Measurements from ENCODE around the gene ASTL.

Gene ASTL

DNA sequence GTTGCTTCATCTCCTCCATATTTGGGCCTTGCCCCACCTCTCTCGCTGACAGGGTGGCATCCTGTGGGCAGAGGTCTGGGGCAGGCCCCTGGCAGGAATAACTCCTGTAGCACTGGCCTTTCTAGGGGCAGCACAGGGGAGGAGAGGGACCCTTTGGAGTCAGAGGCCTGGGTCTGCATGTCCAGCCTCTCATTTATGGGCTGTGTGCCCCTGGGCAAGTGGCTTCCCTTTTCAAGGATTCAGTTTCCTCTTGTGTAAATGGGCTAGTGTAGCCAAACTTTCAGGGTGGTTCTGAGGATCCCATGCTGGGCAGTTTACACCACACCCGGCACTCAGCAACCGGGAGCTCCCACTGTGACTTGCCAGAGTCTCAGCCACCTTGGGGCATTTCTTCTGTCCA, 45.4 kb downstream of the ASTL start:
- H3K4me3 ChIP-seq (replicated peaks in 1 of 2; ENCODE audit: low read depth in 2 of 2, low read length in 2 of 2), result no peak overlapping the region
- TF ChIP-seq, protein P1, sequence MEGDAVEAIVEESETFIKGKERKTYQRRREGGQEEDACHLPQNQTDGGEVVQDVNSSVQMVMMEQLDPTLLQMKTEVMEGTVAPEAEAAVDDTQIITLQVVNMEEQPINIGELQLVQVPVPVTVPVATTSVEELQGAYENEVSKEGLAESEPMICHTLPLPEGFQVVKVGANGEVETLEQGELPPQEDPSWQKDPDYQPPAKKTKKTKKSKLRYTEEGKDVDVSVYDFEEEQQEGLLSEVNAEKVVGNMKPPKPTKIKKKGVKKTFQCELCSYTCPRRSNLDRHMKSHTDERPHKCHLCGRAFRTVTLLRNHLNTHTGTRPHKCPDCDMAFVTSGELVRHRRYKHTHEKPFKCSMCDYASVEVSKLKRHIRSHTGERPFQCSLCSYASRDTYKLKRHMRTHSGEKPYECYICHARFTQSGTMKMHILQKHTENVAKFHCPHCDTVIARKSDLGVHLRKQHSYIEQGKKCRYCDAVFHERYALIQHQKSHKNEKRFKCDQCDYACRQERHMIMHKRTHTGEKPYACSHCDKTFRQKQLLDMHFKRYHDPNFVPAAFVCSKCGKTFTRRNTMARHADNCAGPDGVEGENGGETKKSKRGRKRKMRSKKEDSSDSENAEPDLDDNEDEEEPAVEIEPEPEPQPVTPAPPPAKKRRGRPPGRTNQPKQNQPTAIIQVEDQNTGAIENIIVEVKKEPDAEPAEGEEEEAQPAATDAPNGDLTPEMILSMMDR (IDR thresholded peaks at IDR 0.05; ENCODE audit: low read depth, low read length), result no peak
- DNase-seq (ENCODE audit: low read depth in 2 of 2), result no peak

DNA sequence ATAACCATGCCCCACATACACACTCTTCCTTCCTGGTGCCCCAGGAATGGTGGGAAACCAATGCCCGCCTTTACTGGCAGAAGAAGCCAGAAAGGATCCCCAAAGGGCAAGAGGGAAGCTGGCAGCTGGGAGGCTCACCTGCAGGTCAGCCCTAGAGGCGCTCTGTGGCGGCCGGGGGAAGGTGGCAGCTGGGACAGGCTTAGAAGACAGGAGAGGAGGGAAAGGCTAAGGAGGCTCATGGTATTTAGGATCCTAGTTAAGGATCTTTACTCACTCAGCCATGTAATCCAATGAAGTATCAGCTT, 45.8 kb downstream of the ASTL start:
- no peak overlapping the region for H3K4me3 ChIP-seq (replicated peaks in 1 of 2; ENCODE audit: low read depth in 2 of 2, low read length in 2 of 2)
- no peak for DNase-seq (ENCODE audit: low read depth in 2 of 2)
- TF ChIP-seq, protein P1 (IDR thresholded peaks at IDR 0.05; ENCODE audit: low read depth, low read length), result no peak

DNA sequence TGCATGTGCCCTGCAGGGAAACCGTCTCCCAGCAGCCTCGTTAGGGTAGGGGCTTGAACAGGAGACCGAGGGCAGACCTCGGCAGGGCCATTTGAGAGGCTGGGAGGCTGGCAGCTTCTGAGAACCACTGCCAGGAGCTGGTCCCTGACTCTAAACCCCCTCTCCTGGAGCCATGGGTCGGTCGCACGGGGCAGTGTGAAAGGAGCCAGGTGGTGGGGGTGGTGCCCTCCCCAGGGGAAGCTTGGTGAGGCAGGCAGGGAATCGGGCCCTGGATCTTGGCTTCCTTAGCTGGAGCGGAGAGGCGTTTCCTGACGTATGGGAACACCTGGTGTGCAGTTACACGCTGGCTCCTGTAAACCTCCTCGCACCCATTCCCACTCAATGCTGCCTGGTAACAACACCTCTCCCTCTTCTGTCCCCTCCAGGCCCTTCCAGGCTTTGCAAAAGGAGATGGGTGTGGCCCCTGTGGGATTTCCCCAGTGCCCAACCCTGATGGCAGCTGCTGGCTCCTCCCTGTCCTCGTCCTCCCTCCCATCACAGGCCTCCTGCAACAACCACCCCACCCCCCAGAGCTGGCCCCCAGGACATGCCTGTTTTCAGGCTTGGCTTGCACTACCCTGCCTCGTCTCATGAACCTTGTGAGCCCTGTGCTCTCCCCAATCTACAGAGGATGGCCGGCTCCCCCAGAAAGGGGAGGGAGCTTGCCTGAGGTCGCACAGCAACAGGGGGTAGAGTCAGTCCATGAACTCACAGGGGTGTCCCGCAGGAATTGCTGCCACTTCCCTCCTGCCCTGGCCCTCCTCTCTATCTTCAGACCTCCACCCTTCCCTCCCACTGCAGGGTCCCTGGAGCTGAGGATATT, 46.4 kb downstream of the ASTL start:
- no peak for DNase-seq (ENCODE audit: low read depth in 2 of 2)
- TF ChIP-seq, protein P1 (IDR thresholded peaks at IDR 0.05; ENCODE audit: low read depth, low read length), result no peak
- H3K4me3 ChIP-seq (replicated peaks in 1 of 2; ENCODE audit: low read depth in 2 of 2, low read length in 2 of 2), result no peak overlapping the region

DNA sequence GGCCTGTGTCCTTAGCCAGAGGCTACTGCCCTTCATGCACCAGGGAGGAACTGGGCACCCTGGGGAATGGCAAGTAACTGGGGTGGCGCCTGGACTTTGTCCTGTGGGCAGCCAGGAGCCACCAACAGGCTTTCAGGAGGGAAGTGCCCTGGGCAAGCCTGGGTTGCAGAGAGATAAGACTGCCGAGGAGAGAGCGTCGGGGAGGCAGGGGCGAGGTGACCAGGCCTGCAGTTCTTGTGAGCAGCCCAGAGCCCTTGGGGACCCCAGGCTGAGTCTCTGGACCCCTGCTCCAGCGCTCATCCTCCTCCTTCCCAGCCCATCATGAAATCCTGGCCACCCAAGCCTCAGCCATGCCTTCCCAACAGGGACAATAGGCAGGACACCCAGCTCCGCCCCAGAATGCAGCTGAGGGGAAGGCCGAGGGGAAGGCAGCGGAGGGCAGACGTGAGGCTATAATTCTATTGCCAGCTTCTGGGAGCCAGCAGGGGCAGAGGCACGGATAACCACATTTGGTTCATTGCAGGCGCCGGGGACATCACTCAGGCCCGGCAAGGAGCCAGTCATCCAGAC, 47.1 kb downstream of the ASTL start:
- H3K4me3 ChIP-seq (replicated peaks in 1 of 2; ENCODE audit: low read depth in 2 of 2, low read length in 2 of 2), result no peak overlapping the region
- TF ChIP-seq, protein P1 (IDR thresholded peaks at IDR 0.05; ENCODE audit: low read depth, low read length), result no peak
- no peak for DNase-seq (ENCODE audit: low read depth in 2 of 2)

DNA sequence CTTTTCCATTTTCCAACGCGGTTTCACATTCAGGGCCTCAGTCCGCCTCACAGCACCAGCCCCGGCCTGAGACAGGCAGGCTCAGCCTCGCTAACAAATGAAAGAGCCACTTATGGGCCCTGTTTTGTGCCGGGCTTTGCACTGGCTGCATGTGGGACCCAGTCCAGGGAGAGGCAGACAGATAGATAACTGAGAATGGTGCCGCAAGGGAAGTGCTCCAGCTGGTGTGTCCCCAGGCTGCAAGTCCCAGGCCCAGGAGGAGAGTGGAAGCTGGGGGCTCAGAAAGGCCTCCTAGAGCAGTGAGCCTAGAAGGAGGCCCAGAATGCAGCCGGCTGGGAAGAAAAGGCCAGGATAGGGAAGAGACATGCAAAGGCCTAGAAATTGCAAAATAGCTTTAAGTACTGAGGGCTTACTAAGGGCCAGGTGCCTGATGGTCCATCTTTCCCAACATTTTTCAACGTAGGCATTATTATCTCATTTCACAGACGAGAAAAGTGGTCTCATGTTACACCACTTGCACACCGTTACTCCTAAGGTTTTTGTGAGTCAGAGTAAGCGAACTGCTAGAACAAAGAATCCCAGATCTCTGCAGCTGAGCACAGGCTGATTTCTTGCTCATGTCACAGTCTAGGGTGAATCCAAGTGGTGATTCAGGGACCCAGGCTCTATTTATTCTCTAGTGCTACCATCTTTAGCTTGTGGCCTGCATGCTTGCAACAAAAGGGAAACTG, 47.9 kb downstream of the ASTL start:
- TF ChIP-seq, protein P1 (IDR thresholded peaks at IDR 0.05; ENCODE audit: low read depth, low read length), result no peak
- DNase-seq (ENCODE audit: low read depth in 2 of 2), result no peak
- H3K4me3 ChIP-seq (replicated peaks in 1 of 2; ENCODE audit: low read depth in 2 of 2, low read length in 2 of 2), result no peak overlapping the region

DNA sequence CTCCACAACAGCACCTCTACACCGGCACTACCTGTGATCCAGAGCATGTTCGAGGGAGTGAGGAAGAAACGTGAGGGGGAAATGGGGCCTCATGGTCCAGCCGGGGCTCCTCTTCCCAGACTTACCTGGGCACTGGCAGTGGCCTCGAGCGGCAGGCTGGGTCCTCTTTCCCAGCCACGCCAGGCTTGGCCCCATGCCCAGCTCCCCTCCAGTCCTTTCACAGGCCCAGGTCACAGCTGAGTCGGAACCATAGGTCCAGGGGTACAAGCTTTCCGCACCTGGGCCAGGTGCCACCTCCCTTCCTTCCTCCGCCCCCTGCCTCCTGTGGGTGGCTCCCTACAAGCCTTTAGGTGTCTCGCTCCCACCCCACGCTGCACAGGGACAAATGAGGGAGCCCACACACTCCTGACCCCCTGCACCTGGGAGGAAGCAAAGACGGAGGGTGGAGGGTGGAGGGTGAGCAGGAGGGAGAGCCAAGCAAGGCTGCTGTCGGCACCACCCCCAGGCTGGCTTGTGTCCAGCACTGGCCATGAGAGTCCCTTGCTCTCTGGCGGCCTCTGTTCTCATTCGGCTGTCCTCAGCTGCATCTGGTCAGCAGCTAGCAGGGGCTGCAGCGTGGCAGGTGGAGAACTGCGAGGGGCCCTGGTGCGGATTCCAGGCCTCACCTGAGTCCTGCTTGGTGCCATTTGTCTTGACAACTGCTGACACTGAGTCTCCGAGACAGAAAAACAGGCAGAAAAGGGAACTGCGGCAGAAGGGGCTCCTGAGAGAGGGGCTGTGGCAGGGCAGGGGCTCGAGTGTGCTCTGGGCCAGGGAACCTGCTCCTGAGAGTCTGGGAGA, 48.7 kb downstream of the ASTL start:
- TF ChIP-seq, protein P1 (IDR thresholded peaks at IDR 0.05; ENCODE audit: low read depth, low read length), result no peak
- H3K4me3 ChIP-seq (replicated peaks in 1 of 2; ENCODE audit: low read depth in 2 of 2, low read length in 2 of 2), result no peak overlapping the region
- no peak for DNase-seq (ENCODE audit: low read depth in 2 of 2)

All from cardiac fibroblast (primary cell).